ENCODE results near the gene IGFN1.

Gene IGFN1

DNA sequence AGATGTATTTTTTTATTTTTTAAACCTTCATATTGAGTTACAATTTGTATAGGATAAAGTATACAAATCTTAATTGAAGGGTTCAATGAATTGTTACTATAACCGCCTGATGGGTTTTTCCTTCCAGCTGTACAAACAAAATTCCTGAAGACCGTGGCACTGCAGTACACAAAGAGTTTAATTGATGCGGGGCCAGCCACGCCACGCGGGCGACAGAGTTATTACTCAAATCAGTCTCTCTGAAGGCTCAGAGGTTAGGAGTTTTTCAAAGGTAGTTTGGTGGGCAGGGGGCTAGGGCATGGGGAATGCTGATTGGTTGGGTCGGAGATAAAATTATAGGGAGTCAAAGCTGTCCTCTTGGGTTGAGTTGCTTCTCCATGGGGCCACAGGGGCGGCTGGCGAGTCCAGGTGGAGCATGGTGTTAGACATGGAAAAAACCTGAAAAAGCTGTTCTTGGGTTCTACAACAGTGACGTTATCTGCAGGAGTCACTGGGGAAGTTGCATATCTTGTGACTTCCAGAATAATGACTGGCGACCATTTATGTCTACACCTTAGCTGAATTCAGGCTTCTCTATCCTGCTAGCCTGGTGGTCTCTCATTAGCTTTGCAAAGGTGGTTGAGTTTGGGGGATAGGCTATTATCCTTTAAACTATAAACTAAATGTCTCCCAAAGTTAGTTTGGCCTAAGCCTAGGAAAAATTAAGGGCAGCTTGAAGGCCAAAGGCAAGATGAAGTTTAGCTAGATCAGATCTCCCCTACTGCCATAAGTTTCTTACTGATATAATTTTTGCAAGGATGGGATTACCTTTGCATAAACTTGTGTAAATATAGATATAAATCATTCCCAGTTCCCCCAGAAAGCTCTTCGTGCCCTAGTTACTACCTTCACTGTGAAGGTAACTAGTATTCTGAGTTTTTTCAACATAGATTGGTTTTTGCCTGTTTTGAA is 23.3 kb upstream of the IGFN1 start:
- TF ChIP-seq, protein P1, sequence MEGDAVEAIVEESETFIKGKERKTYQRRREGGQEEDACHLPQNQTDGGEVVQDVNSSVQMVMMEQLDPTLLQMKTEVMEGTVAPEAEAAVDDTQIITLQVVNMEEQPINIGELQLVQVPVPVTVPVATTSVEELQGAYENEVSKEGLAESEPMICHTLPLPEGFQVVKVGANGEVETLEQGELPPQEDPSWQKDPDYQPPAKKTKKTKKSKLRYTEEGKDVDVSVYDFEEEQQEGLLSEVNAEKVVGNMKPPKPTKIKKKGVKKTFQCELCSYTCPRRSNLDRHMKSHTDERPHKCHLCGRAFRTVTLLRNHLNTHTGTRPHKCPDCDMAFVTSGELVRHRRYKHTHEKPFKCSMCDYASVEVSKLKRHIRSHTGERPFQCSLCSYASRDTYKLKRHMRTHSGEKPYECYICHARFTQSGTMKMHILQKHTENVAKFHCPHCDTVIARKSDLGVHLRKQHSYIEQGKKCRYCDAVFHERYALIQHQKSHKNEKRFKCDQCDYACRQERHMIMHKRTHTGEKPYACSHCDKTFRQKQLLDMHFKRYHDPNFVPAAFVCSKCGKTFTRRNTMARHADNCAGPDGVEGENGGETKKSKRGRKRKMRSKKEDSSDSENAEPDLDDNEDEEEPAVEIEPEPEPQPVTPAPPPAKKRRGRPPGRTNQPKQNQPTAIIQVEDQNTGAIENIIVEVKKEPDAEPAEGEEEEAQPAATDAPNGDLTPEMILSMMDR (IDR thresholded peaks at IDR 0.05) = no peak
- H3K9me3 ChIP-seq = no peaks in the 10 kb centered on the region
- peaks cover 11 to 13% of the 10 kb centered on the region in 2 experiments for H3K4me1 ChIP-seq (ENCODE audit: control insufficient read depth in 1 of 2, insufficient read depth in 1 of 2, low read depth in 1 of 2, low read length in 1 of 2)

DNA sequence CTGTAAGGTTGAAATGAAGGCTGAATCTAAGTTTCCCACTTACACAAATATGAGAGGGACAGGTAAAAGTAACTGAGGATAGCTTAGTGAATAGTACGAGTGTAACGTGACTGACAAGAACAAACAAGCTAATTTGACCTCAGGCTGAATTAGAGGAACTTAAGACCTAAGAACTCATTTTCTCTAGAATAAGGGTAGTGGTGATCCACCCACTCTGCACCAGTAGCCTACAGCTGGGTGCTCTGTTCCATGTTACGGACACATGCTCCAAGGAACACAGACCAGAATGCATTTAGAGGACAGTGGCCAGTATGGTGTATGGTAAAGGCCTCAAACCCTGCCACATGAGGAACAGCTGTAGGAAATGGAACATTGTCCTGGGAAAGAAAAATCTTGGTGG is 21.4 kb upstream of the IGFN1 start:
- H3K36me3 ChIP-seq = no peaks in the 10 kb centered on the region
- H3K27me3 ChIP-seq = peaks cover 33% of the 10 kb centered on the region
- H3K4me3 ChIP-seq (ENCODE audit: low read depth in 1 of 2, low read length in 1 of 2) = no peak overlapping the region
- TF ChIP-seq, protein P1 (IDR thresholded peaks at IDR 0.05) = no peak
- H3K27ac ChIP-seq = no peak overlapping the region
- peaks cover 11 to 13% of the 10 kb centered on the region in 2 experiments for H3K4me1 ChIP-seq (ENCODE audit: control insufficient read depth in 1 of 2, insufficient read depth in 1 of 2, low read depth in 1 of 2, low read length in 1 of 2)
- H3K9me3 ChIP-seq = no peaks in the 10 kb centered on the region

More for the DNA sequence above, 23.3 kb upstream of the IGFN1 start:
- Histone ChIP-seq H3K27me3 (peaks cover 28% of the 10 kb centered on the region), H3K27ac (no peak overlapping the region), H3K4me3 (ENCODE audit: low read depth in 1 of 2, low read length in 1 of 2) (no peak overlapping the region), H3K36me3 (no peaks in the 10 kb centered on the region)

DNA sequence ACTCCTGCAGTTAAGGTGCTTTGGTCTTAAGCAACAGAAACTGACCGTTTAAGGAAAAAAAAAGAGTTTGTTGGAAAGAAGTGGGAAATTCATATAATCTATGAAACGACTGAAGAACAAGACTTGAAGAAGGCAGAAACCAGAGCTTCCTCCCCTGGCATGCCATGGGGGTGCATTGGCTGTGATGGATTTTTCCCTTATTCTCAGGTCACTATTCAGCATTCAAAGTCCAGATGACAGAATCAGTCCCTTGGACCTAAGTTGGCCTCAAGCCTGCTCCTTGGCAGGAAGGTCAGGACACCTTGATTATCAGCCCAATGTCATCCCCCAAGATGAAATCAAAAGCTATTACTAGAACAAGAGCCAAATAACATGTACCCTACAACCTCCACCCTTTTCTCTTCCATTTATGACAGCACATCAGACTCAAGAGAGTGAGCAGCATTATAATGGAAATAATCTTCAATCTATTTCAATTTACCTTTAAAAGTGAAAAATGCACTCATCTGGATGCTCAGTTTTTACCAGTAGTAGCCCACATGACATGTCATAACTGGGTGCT is 20.6 kb upstream of the IGFN1 start:
- no peak overlapping the region for H3K4me3 ChIP-seq (ENCODE audit: low read depth in 1 of 2, low read length in 1 of 2)
- H3K27ac ChIP-seq = no peak overlapping the region
- H3K36me3 ChIP-seq = no peaks in the 10 kb centered on the region
- H3K27me3 ChIP-seq = peaks cover 28% of the 10 kb centered on the region
- TF ChIP-seq, protein P1 (IDR thresholded peaks at IDR 0.05) = no peak
- peaks cover 11 to 13% of the 10 kb centered on the region in 2 experiments for H3K4me1 ChIP-seq (ENCODE audit: control insufficient read depth in 1 of 2, insufficient read depth in 1 of 2, low read depth in 1 of 2, low read length in 1 of 2)
- H3K9me3 ChIP-seq = no peaks in the 10 kb centered on the region

DNA sequence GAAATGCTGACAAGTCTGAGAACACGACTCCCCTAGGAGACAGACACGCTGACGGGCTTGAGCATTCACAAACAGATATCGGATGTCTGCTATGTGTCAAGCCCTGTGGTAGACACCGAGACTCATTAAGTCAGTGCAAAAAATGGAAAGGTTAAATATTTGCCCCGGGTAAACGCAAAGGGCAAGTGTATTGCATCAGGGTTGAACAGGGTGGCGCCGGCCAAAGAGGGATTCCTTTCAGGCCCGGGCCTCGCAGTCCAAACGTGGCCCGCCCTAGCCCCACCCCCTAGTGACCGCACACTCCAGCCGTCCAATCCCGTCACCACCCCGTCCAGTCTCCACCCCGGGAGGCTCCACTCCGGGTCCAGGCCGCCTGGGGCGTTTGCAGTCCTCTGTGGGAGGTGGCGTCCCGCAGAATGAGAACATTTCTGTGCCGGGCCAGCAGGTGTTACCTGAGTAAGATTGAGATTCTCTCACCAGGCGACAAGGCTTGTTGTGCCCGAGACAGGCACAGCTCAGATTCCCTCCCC is 20.0 kb upstream of the IGFN1 start:
- H3K4me3 ChIP-seq (ENCODE audit: low read depth in 1 of 2, low read length in 1 of 2) = peak overlapping the region; percentile 58 to 73
- H3K9me3 ChIP-seq = no peaks in the 10 kb centered on the region
- H3K27me3 ChIP-seq = peaks cover 28% of the 10 kb centered on the region
- TF ChIP-seq, protein P1 (IDR thresholded peaks at IDR 0.05) = peak; percentile 45
- H3K36me3 ChIP-seq = no peaks in the 10 kb centered on the region
- no peak overlapping the region for H3K27ac ChIP-seq
- H3K4me1 ChIP-seq (ENCODE audit: control insufficient read depth in 1 of 2, insufficient read depth in 1 of 2, low read depth in 1 of 2, low read length in 1 of 2) = peaks cover 11 to 13% of the 10 kb centered on the region in 2 experiments

DNA sequence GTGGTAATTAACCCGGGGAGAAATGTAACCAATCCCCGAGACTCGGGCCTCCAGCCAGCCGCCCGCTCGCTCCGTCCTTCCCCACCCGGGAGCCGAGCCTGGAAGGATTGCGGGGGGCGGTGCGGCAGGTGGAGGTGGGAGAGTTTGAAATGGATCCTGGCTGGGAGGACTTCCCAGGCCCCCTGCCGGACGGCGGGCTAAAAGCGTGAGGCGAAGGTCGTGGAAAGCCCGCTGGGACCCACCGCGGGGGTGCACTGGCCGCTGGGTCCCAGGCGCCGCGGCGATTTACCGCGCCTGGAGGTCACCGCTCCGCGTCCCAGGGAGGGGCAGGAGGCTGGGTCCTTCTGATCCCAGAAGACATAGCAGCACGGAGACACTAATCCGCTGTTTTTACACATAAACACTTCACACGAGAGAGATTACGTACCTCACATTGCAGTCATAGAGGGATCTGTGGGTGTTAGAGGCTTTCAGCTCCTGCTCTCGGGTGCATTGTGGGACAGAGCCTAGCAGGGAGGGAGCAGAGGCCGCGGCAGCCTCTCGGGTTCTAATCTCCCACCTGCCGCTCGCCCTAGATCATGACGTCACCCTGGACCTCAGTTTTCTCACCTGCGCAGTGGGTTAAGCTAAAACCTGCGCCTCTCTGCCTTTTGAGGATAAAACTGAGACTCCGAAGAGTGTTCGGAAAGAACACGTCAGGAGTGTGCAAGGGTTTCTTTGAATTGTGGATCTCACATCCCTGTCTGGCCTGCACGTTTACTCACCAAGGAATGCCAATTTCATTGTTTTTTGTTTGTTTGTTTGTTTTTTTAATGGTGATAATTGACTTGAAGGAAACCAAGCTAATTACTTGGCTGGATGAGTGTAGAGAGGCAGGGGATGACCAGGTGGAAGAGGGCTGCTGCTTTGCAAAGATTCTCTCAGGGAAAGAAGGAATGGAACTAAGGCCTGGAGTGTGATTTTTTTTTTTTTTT is 19.3 kb upstream of the IGFN1 start:
- H3K9me3 ChIP-seq = no peaks in the 10 kb centered on the region
- peaks cover 28% of the 10 kb centered on the region for H3K27me3 ChIP-seq
- peak overlapping the region; percentile 58 to 73 for H3K4me3 ChIP-seq (ENCODE audit: low read depth in 1 of 2, low read length in 1 of 2)
- H3K36me3 ChIP-seq = no peaks in the 10 kb centered on the region
- no peak overlapping the region for H3K27ac ChIP-seq
- TF ChIP-seq, protein P1 (IDR thresholded peaks at IDR 0.05) = no peak
- peaks cover 11 to 13% of the 10 kb centered on the region in 2 experiments for H3K4me1 ChIP-seq (ENCODE audit: control insufficient read depth in 1 of 2, insufficient read depth in 1 of 2, low read depth in 1 of 2, low read length in 1 of 2)
